Astrocyte of the cerebellum (primary cell): ENCODE data around the gene C15orf62.

Source experiments
- DNase-seq: peaks from one replicate; pipeline ENCODE4 v3.0.0-alpha.2; 2011; ENCODE audit warnings: low read depth
- H3K4me3 ChIP-seq: 2 replicates; pipeline ENCODE4 v1.5.1; 2011; ENCODE audit warnings: mild to moderate bottlenecking, low read depth, low read length, moderate library complexity
- in situ Hi-C: cut with HindIII; loops from 2 replicates; pipeline ENCODE4 v1.10.0; 2017; ENCODE audit warnings: low sequenced_read_pairs
- TF ChIP-seq, protein P1 (sequence below): IDR thresholded peaks from 2 replicates; pipeline ENCODE4 v1.5.1; 2012; ENCODE audit warnings: low read length, low read depth, moderate library complexity, mild to moderate bottlenecking; ENCODE audit errors: missing control alignments

Gene C15orf62

DNA sequence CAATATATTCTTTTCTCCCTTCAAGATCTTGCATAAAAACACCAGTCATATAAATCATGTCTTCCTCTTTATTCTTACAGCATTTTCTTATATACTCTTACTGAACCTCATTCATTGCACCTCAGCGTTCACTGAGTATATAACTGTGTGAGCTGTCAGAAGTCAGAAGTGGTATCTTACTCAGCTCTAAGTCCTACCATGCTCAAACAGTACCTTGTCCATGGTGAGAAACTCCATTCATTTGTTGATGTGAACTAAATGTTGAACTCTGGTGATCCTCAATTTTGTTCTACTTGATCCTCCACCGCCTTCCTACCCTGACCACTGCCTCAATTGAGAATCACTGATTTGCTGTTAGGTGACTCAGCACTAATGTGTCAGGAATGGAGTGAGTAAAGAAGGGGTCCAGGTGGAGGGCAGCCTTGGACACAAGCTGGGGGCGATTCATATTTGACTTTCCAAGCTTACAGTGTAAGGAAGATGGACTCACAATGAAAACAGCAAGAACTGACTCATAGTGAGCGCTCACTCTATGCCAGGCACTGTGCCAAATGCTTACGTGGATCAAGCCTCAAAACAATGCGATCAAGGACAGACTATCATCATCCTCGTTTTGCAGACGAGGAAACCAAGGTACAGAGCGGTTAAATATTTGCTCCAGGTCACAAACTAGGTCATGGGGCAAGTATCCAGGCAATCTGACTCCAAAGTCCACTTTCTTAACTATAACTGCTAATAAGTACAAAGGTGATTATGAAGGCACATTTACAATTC lies 23.6 kb downstream of the C15orf62 start:
- no peak overlapping the region for H3K4me3 ChIP-seq
- DNase-seq: peak; percentile 88
- in situ Hi-C loops: no loop called here
- TF ChIP-seq, protein P1, sequence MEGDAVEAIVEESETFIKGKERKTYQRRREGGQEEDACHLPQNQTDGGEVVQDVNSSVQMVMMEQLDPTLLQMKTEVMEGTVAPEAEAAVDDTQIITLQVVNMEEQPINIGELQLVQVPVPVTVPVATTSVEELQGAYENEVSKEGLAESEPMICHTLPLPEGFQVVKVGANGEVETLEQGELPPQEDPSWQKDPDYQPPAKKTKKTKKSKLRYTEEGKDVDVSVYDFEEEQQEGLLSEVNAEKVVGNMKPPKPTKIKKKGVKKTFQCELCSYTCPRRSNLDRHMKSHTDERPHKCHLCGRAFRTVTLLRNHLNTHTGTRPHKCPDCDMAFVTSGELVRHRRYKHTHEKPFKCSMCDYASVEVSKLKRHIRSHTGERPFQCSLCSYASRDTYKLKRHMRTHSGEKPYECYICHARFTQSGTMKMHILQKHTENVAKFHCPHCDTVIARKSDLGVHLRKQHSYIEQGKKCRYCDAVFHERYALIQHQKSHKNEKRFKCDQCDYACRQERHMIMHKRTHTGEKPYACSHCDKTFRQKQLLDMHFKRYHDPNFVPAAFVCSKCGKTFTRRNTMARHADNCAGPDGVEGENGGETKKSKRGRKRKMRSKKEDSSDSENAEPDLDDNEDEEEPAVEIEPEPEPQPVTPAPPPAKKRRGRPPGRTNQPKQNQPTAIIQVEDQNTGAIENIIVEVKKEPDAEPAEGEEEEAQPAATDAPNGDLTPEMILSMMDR: no peak

DNA sequence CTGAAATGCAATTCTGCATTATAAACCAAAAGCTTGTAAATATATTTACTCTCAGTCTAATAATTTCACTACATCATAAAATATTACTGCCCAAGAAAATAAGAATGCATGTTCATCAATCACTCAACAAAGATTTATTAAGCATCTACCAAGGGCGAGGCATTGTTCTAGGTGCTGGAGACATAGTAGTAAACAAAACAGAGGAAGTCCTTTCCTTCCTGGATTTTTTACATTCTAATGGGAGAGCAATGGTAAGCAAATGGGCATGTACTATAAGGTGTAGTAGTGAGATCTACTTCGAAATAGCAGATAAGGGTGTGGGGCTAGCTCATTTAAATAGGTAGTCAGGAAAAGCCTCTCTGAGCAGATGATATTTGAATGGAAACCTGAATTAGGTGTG lies 26.3 kb downstream of the C15orf62 start:
- in situ Hi-C loops: no loop called here
- no peak overlapping the region for H3K4me3 ChIP-seq
- TF ChIP-seq, protein P1: no peak
- no peak for DNase-seq

DNA sequence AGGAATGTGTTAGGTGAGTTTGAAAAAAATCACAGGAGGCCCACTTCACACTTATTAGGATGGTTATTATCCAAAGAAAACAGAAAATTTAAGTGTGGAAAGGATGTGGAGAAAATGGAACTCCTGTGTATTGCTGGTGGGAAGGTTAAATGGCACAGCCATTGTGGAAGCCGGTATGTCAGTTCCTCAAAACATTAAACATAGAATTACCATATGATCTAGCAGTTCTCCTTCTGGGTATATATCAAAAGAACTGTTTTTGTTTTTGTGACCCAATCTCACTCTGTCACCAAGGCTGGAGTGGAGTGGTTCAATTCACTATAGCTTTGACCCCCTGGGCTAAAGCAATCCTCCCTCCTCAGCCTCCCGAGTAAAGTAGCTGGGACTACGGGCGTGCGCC lies 26.7 kb downstream of the C15orf62 start:
- no peak for DNase-seq
- in situ Hi-C loops: no loop called here
- H3K4me3 ChIP-seq: no peak overlapping the region
- TF ChIP-seq, protein P1: no peak

DNA sequence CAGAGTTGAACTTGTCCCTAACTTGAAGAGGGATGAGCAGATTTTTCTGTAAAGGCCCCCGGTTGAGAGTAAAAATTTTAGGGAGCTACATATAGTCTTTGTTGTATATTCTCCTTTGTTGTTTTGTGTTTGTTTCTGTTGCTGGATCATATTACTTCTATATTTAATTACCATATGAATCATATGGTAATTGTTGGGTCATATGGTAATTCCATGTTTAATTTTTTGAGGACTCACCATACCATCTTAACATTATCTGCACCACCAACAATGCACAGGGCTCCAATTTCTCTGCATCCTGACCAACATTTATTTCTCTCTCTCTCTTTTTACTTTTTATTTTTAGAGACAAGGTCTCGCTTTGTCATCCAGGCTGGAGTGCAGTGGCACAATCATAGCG lies 29.7 kb downstream of the C15orf62 start:
- in situ Hi-C loops: no loop called here
- TF ChIP-seq, protein P1: no peak
- no peak overlapping the region for H3K4me3 ChIP-seq
- DNase-seq: no peak

DNA sequence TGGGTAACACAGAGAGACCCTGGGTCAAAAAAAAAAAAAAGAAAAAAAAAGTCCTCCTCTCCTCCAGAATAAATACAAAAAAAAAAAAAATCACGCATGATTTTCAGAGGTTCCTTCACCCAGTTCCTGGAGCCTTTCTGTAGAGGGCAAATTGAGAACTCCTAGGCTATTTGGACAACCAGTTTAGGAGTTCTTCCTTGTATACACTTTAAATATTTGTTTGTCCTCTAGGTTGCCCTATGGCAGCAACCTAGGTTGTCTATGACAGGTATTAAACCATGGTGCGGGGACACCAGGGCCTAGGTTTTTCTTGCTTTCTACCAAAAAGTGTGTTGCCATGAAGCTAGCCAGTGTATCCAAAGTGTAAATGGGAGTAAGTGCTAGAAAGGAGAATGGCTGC lies 33.3 kb downstream of the C15orf62 start:
- DNase-seq: no peak
- TF ChIP-seq, protein P1: no peak
- in situ Hi-C loops: no loop called here
- no peak overlapping the region for H3K4me3 ChIP-seq

DNA sequence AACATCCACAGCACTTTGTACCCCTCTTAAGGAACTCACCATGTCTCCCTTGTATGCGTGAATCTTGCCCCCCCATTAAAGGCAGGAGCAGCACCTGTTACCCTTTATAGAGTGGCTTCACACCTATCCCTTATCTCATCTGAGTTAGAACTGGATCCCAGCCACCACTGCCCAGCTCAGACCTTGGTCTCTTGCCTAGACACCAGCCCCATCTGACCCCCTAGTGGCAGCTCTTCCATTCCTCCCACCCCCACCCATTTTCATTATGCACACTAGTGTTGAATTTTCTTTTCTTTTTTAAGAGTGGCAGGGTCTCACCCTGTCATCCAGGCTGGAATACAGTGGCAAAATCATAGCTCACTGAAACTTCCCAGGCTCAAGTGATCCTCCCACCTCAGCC lies 33.9 kb downstream of the C15orf62 start:
- in situ Hi-C loops: no loop called here
- no peak for DNase-seq
- no peak overlapping the region for H3K4me3 ChIP-seq
- TF ChIP-seq, protein P1: no peak
